Hepatocyte (in vitro differentiated cells): Measurements from ENCODE around the gene OR9I1. TPM values are rescaled to one million over a fixed set of nuclear protein-coding genes. Genes with fewer than 3 reads are reported as not detected.

Experiments used
- DNase-seq: peaks from one replicate; pipeline ENCODE4 v3.0.0-alpha.2; 2016; ENCODE audit warnings: low spot score
- H2AFZ ChIP-seq: fragments of 200-600 bp; sonication (generic); 2 replicates; pipeline ENCODE4 v1.6.0; 2016; ENCODE audit warnings: antibody characterized with exemption, mild to moderate bottlenecking
- H3K27ac ChIP-seq: fragments of 200-600 bp; sonication (generic); 2 replicates; pipeline ENCODE4 v1.5.1; 2016; ENCODE audit warnings: mild to moderate bottlenecking
- H3K27me3 ChIP-seq: fragments of 200-600 bp; sonication (generic); 2 replicates; pipeline ENCODE4 v1.6.1; 2016
- H3K36me3 ChIP-seq: fragments of 200-600 bp; sonication (generic); replicated peaks from 2 replicates; pipeline ENCODE4 v1.5.1; 2016; ENCODE audit warnings: low read depth; ENCODE audit not compliant: insufficient read depth
- H3K4me1 ChIP-seq: fragments of 200-600 bp; sonication (generic); 2 replicates; pipeline ENCODE4 v1.5.1; 2016; ENCODE audit warnings: mild to moderate bottlenecking, moderate library complexity; ENCODE audit not compliant: insufficient read depth
- H3K4me2 ChIP-seq: fragments of 200-600 bp; sonication (generic); 2 replicates; pipeline ENCODE4 v1.6.0; 2016
- H3K4me3 ChIP-seq: fragments of 200-600 bp; sonication (generic); 2 replicates; pipeline ENCODE4 v1.5.1; 2016; ENCODE audit warnings: mild to moderate bottlenecking
- H3K79me2 ChIP-seq: fragments of 200-600 bp; sonication (generic); 2 replicates; pipeline ENCODE4 v1.6.0; 2017; ENCODE audit warnings: mild to moderate bottlenecking
- H3K9me2 ChIP-seq: fragments of 200-600 bp; sonication (generic); replicated peaks from 2 replicates; pipeline ENCODE4 v1.6.0; 2017; ENCODE audit warnings: mild to moderate bottlenecking; ENCODE audit not compliant: insufficient read depth
- H3K9me3 ChIP-seq: fragments of 200-600 bp; sonication (generic); 2 replicates; pipeline ENCODE4 v1.5.1; 2016; ENCODE audit warnings: low read depth, mild to moderate bottlenecking
- H4K20me1 ChIP-seq: fragments of 200-600 bp; sonication (generic); 2 replicates; pipeline ENCODE4 v1.6.0; 2016; ENCODE audit warnings: mild to moderate bottlenecking; ENCODE audit not compliant: insufficient read depth, poor library complexity, severe bottlenecking
- CTCF ChIP-seq: fragments of 200-600 bp; sonication (generic); IDR thresholded peaks from 2 replicates; pipeline ENCODE4 v1.5.1; 2016; ENCODE audit warnings: antibody characterized with exemption, mild to moderate bottlenecking; ENCODE audit not compliant: poor library complexity
- EZH2 ChIP-seq: fragments of 200-600 bp; sonication (generic); IDR thresholded peaks from 2 replicates; pipeline ENCODE4 v1.6.1; 2016; ENCODE audit warnings: antibody characterized with exemption, mild to moderate bottlenecking, borderline replicate concordance
- EZH2phosphoT487 ChIP-seq: fragments of 200-600 bp; sonication (generic); IDR thresholded peaks from one replicate; pipeline ENCODE4 v1.6.1; 2018; ENCODE audit warnings: antibody characterized with exemption, mild to moderate bottlenecking, low read depth, moderate library complexity; ENCODE audit not compliant: unreplicated experiment, severe bottlenecking
- WGBS: methylation state at CpG from one replicate; pipeline ENCODE4 v1.1.6; 2016; ENCODE audit warnings: low lambda C conversion rate; ENCODE audit errors: missing lambda C conversion rate; 5-methylcytosine and 5-hydroxymethylcytosine counted together
- polyA plus RNA-seq: library from polyadenylated mRNA; unstranded; fragments of >200 nt; fragmentation: Nextera tagmentation; extraction: Ambion mirVana; gene quantifications from 2 replicates; pipeline ENCODE4 v1.2.1, GENCODE V29; 2016
- total RNA-seq: library from RNA; depleted of rRNA; stranded (reverse); fragments of >200 nt; gene quantifications from 2 replicates; pipeline ENCODE4 v1.2.3, GENCODE V29; 2014

Gene OR9I1
- total and polyA plus RNA-seq, 2 experiments from 2014 or later: not detected

- no peak overlapping the region for H3K27ac ChIP-seq
- no peak overlapping the region for H2AFZ ChIP-seq
- H3K9me3 ChIP-seq: no peaks in the 10 kb centered on the region
- H3K27me3 ChIP-seq: no peaks in the 10 kb centered on the region
- WGBS: 100% methylated on average over 1 of the region's 1 CpG
- no peaks in the 10 kb centered on the region for H3K79me2 ChIP-seq
- no peak for DNase-seq
- H3K4me3 ChIP-seq: no peak overlapping the region
- H4K20me1 ChIP-seq: no peaks in the 10 kb centered on the region
- H3K36me3 ChIP-seq: no peaks in the 10 kb centered on the region
- H3K9me2 ChIP-seq: no peaks in the 10 kb centered on the region
- H3K4me1 ChIP-seq: no peaks in the 10 kb centered on the region
- no peak for TF ChIP-seq EZH2phosphoT487
- no peak for TF ChIP-seq EZH2
- TF ChIP-seq CTCF: no peak
- H3K4me2 ChIP-seq: no peak overlapping the region
Measured at GRCh38 chr11:58135171-58135570, 9.8 kb upstream of the OR9I1 start.

- DNase-seq: no peak
- Histone ChIP-seq H3K27ac (no peak overlapping the region), H3K79me2 (no peaks in the 10 kb centered on the region), H3K9me2 (no peaks in the 10 kb centered on the region), H2AFZ (no peak overlapping the region), H3K4me2 (no peak overlapping the region), H3K4me1 (no peaks in the 10 kb centered on the region), H3K4me3 (no peak overlapping the region), H3K27me3 (no peaks in the 10 kb centered on the region), H3K36me3 (no peaks in the 10 kb centered on the region), H3K9me3 (no peaks in the 10 kb centered on the region), H4K20me1 (no peaks in the 10 kb centered on the region)
- no peak for TF ChIP-seq CTCF
- TF ChIP-seq EZH2: no peak
- no peak for TF ChIP-seq EZH2phosphoT487
- WGBS: 93% methylated on average over 1 of the region's 1 CpG
Measured at GRCh38 chr11:58134151-58134550, 8.8 kb upstream of the OR9I1 start.

- H3K4me3 ChIP-seq: no peak overlapping the region
- TF ChIP-seq CTCF: peak; percentile 10
- TF ChIP-seq EZH2phosphoT487: no peak
- H3K9me3 ChIP-seq: no peaks in the 10 kb centered on the region
- no peak overlapping the region for H3K4me2 ChIP-seq
- H3K27ac ChIP-seq: no peak overlapping the region
- H3K36me3 ChIP-seq: no peaks in the 10 kb centered on the region
- no peaks in the 10 kb centered on the region for H3K79me2 ChIP-seq
- no peak overlapping the region for H2AFZ ChIP-seq
- H3K9me2 ChIP-seq: no peaks in the 10 kb centered on the region
- no peaks in the 10 kb centered on the region for H3K4me1 ChIP-seq
- DNase-seq: peak; percentile 8
- no peaks in the 10 kb centered on the region for H3K27me3 ChIP-seq
- H4K20me1 ChIP-seq: no peaks in the 10 kb centered on the region
- 65% methylated on average over 7 of the region's 7 CpGs for WGBS
Measured at GRCh38 chr11:58133309-58134076, 8.2 kb upstream of the OR9I1 start.
